H1 (cell line): ENCODE measurements around the gene TMEM17. TPM values are rescaled to one million over a fixed set of nuclear protein-coding genes. Genes with fewer than 3 reads are reported as not detected.

Experiments used
- BCL11A ChIP-seq, 2 experiments: IDR thresholded peaks; one replicate each; pipeline ENCODE4 v1.6.1; 2011; ENCODE audit warnings: low read depth in 2 of 2, low read length in 2 of 2, mild to moderate bottlenecking in 2 of 2
- CBX5 ChIP-seq: fragments of 300-800, 300-1000 bp; sonication (generic); IDR thresholded peaks from 2 replicates; pipeline ENCODE4 v1.7.1; 2016; ENCODE audit warnings: antibody characterized with exemption, low read length, low read depth
- EGR1 ChIP-seq: IDR thresholded peaks from 2 replicates; pipeline ENCODE4 v1.6.1; 2011; ENCODE audit warnings: low read depth, low read length, borderline replicate concordance
- GABPA ChIP-seq: IDR thresholded peaks from 2 replicates; pipeline ENCODE4 v1.6.1; 2011; ENCODE audit warnings: mild to moderate bottlenecking, low read length, moderate library complexity, borderline replicate concordance; ENCODE audit not compliant: insufficient read depth
- HDAC6 ChIP-seq: IDR thresholded peaks from one replicate; pipeline ENCODE4 v1.7.1; 2012; ENCODE audit warnings: low read depth, mild to moderate bottlenecking, inconsistent platforms, low read length, moderate library complexity
- MAFK ChIP-seq: IDR thresholded peaks from 2 replicates; pipeline ENCODE4 v1.6.1; 2012; ENCODE audit warnings: low read depth, mild to moderate bottlenecking, improper control_type of control experiment, low read length
- TCF12 ChIP-seq: IDR thresholded peaks from 2 replicates; pipeline ENCODE4 v1.6.1; 2011; ENCODE audit warnings: low read depth, mild to moderate bottlenecking, low read length
- polyA plus RNA-seq, 7 experiments: library from polyadenylated mRNA; depleted of rRNA in 3 of 7; stranded (reverse) in 5 of 7; unstranded in 2 of 7; fragments of >200 nt in 5 of 7; fragments of 200-250 nt in 2 of 7; gene quantifications; 1 replicate in 5 of 7; 2 replicates in 1 of 7; 4 replicates in 1 of 7; pipeline versions ENCODE4 v1.2.1 to v1.2.3, GENCODE V29; 2011 to 2013; ENCODE audit warnings: missing spikeins in 2 of 7, mixed read lengths in 2 of 7
- total RNA-seq: library from RNA; stranded (reverse); fragmentation: NEBNext Ultra II Directional; extraction: Animal tissue kit (Norgen Biotek cat#: 25700); gene quantifications from 2 replicates; pipeline ENCODE4 v1.2.1, GENCODE V29; 2021

TMEM17 gene
- total and polyA plus RNA-seq, 2 of the 8 experiments (the other 6 are each of a cell fraction or from before 2014, with no cell fraction given): 0.69 to 1.2 TPM

GRCh38 chr2:62495761-62496160 lies 10.2 kb downstream of the TMEM17 start (continued):
- TF ChIP-seq MAFK (no peak), CBX5 (no peak), TCF12 (no peak), BCL11A (IDR thresholded peaks at IDR 0.05; ENCODE audit: low read depth in 2 of 2, low read length in 2 of 2) (no peak), GABPA (no peak), HDAC6 (no peak), EGR1 (no peak)
